Islet precursor cell (in vitro differentiated cells): ENCODE data around the gene D2HGDH.
"Not testable (repeated sequence)": the region's sequence is repeated elsewhere in the genome, so short reads cannot be mapped to it uniquely, and the experiment has no call there.

Experiments used
- DNase-seq: peaks from one replicate; pipeline ENCODE4 v3.0.0-alpha.2; 2018

Gene D2HGDH

DNA sequence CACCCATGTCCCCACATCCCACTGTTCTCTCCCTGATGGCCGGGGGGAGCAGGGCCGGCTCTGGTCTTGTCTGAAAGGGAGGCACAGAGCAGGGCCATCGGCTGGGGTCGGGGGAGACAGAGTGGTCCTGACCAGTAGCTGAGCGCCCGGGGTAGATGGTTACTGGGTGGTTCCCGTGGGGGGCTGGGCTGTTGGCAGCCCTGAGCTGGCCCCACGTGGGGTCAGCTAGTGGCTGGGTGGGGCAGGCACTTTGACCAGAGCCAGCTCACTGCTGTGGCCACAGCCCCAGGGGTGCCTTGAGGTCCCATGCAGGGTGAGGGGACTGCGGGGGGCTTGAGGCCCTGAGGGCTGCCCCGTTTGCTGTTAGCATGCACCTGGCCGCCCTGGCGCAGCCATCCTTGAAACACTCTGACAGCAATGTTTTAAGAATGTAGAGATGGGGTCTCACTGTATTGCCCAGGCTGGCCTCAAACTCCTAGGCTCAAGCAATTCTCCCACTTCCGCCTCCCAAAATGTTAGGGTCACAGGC lies 62.2 kb downstream of the D2HGDH start:
- DNase-seq = no peak

DNA sequence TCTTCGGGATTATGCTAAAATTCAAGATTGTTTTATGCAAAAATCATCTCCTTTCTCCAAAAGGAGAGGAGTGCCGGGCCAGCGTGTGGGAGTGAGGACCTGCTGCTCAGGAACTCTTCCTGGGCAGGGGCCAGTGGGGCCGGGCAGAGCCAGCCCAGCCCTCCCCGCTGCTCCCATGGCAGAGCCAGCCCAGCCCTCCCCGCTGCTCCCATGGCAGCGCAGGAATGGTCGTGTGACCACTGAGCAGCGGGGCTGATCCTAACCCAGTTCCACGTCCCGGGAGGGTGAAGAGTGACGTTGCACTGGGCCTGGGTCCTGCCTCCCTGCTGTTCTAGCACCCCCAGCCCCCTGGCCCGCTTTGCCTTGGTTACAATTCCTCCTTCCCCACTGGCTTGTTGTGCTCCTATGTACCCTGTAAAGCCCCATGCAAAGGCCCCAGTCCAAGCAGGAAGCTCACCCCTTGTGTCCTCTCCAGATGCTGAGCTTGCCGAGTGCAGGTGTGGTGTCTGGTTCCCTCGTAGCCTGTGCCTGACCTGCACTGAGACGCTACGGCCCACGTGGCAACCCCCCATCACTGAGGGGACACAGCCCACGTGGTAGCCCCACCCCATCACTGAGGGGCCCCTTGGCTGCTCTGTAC lies 63.1 kb downstream of the D2HGDH start:
- DNase-seq = no peak

DNA sequence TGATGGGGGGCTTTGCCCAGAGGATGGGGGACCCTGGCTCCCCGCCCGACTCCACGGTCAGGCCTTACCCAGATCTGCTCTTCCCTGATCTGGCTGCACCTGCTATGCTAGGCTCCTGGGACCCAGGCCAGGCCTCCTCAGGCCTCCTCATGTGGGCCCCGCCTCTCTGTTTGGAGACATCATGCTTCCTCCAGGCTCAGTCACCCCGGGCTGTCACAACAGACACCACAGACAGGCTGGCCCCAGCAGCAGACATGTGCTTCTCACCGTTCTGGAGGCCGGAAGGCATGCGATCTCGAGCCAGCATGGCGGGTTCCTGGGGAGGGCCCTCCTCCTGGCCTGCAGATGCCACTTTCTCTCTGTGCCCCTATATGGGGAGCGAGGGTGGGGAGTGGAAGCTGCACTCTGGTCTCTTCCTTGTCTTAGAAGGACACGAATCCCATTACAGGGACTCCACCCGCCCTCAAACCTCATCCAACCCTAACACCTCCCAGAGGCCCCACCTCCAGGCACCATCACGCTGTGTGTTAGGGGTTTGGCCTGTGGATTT lies 63.7 kb downstream of the D2HGDH start:
- DNase-seq = no peak

DNA sequence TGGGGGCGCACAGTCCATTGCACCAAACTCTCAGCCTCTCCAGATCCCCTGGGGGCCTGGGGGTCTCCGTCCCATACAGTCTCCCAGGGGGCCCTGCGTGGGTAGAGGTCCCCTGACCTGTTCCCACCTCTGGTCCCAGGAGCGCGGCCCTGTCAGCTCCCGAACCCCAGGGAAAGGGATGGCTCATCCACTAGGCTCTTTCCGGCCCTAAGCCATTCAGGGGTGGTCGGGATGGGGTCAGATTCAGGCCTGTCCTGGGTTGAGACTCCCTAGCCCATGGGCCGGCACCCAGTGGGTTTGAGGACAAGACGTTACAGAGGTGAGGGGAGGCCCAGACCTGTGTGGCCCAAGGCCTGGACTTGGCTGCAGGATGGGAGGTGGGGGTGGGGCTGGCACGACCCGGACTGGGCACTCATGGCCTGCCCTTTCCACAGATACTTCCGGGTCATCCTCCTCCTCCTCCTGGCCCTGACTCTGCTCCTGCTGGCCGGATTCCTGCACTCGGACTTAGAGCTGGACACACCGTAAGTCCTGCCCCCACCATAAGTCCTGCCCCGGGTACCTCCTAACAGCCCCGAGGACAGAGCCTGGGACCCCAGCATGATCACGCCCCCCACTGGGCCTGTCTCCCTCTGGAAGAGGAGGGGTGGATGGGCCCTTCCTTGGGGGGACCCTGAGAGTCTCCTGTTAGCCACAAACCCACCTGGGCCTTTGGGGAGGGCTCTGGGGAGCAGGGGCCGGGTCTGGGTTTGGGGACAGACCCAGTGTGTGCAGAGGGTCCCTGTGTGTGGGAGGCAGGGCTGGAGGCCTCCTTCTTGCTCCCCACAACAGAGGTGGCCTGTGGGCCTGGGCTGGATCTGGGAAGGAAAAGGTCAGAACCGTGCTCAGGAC lies 64.4 kb downstream of the D2HGDH start:
- DNase-seq = no peak

DNA sequence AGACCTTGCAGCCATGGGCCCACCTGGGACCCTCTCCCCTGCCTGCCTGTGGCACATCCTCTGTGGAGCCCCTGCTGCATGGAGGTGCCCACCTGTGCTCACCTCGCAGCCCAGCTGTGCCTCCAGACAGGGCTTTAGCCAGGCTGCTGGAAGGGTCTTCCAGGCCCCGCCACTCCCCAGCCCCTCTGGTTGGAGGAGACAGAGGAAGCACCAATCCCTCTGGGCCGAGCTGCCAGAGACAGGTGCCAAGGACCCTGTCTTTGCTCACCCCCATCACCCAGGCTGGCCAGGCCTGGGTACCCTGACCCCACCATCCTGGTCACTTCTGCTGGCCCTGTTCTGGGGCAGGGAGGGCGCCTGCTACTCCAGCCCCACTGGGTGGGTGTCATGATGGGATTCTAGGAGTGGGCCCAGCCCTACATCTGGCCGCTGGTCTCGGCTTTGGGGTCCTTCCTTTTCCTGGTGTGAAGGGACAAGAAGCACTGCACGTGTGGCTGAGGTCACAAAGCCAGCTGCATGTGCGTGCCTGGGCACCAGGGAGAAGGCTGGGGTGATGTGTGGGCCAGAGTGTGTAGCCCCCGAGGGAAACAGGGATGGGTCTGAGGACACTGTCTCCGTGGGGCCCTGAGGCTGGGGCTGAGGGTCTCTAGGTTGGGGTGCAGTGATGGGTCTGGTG lies 65.2 kb downstream of the D2HGDH start:
- no peak for DNase-seq

DNA sequence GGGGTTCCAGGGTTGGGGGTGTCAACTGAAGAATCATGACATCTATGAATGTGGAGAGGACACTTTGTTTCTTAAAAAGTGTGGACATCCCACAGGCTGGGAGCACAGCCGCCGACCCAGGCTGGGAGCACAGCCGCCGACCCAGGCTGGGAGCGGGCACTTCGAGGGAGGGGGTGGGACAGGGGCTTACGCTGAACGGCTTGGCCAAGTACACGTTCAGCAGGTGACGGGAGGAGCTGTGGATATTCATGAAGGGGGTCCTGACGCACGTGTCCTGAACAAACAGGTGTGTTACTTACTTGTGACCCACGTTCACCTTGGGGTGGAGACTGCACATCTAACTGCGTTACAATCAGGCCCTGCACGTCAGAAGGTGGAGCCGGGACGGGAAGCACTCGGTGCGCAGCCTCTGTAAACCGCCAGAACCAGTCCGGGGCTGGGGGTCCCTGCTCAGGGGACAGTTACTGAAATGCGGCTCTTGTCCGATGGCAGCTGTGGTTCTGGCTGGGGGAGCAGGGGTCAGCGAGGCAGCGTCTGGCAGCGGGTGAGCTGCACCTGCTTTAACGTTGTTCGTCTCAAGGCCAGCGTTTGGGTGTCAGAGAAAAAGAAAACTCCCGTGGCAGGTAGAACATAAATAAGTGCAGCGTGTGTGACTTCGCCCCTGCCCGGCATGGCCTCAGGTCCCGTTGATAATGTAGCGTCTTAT lies 65.9 kb downstream of the D2HGDH start:
- not testable (repeated sequence) for DNase-seq

DNA sequence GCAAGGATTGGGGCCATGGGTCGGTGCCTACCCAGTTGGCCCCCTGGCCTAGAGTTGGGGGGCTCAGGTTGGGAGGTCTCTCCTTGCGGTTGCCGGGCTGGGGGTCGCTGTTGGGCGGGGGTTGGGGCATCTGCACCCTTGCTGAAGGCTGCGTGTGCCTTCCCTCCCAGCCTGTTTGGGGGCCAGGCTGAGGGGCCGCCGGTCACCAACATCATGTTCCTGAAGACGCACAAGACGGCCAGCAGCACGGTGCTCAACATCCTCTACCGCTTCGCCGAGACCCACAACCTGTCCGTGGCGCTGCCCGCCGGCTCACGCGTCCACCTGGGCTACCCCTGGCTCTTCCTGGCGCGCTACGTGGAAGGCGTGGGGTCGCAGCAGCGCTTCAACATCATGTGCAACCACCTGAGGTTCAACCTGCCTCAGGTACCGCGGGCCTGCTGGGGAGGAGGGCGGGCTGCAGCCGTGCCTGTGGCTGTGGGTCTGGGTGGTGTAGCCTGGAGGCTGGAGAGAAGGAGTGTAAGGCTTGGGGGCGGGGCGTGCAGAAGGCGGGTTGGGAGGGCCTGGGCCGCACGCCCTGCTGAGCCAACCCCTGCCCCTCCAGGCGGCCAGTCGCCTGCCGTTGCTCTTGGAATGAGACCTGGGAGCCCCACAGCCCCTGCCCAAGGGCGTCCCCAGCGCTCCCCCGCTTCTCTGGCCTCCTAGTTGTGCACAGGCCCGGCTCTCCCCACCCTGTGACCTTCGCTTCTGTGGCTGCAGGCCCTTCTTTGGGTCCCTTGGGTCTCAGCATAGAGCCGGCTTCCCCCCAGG lies 67.4 kb downstream of the D2HGDH start:
- DNase-seq = peak; percentile 87

DNA sequence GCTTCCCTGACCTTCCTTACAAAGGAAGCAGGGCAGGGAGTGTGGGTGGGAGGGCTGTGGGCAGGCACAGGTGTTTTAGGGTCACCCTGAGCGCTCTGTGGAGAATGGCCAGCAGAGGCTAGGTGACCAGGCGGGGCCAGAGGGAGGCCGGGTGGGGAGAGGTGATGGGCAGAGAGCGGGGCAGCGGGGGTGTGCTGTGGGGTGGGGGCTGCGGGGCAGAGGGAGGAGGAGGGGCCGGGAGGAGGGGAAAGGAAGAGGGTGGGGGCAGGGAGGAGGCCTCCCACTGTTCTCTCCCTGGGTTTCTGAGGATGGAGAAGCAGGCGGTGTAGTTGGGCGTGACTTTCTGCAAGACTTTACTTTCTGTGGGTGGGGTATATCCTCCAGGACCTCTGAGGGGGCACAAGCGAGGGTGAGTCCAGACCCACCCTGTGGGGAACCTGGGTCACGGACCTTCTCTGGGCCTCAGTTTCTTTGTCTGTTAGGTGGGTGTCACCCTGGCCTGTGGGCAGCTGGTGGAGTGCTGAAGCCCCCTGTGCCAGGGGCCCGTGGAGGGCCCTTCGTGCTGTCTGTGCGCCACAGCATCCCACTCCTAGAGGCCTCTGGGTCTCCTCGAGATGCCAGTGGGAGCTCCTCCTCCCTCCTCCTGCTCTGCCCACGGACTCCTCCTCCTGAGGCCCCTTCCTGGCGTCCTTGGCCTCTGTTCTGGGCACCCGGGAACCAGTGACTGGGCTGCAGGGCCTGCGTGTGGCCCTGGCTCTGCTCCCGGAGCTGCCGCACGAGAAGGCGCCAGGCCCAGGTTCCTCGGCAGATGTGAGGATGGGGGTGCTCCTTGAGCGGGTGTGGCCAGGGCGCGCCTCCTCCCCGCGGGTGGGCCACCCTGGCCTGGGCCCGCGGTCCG lies 68.2 kb downstream of the D2HGDH start:
- no peak for DNase-seq

DNA sequence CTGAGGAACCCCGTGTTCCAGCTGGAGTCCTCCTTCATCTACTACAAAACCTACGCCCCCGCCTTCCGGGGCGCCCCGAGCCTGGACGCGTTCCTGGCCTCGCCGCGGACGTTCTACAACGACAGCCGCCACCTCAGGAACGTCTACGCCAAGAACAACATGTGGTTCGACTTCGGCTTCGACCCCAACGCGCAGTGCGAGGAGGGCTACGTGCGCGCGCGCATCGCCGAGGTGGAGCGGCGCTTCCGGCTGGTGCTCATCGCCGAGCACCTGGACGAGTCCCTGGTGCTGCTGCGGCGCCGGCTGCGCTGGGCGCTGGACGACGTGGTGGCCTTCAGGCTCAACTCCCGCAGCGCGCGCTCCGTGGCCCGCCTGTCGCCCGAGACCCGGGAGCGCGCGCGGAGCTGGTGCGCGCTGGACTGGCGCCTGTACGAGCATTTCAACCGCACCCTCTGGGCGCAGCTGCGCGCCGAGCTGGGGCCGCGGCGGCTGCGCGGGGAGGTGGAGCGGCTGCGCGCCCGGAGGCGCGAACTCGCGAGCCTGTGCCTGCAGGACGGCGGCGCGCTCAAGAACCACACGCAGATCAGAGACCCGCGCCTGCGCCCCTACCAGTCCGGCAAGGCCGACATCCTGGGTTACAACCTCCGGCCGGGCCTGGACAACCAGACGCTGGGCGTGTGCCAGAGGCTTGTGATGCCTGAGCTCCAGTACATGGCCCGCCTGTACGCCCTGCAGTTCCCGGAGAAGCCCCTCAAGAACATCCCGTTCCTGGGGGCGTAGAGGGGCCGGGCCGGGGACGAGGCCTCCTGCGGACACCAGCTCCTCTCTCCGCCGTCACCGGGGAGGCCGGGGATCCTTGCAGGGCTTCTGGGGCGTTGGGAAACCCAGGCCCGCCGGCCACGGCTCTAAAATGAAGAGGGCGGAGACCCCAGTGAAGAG lies 69.2 kb downstream of the D2HGDH start:
- DNase-seq = peak; percentile 60

DNA sequence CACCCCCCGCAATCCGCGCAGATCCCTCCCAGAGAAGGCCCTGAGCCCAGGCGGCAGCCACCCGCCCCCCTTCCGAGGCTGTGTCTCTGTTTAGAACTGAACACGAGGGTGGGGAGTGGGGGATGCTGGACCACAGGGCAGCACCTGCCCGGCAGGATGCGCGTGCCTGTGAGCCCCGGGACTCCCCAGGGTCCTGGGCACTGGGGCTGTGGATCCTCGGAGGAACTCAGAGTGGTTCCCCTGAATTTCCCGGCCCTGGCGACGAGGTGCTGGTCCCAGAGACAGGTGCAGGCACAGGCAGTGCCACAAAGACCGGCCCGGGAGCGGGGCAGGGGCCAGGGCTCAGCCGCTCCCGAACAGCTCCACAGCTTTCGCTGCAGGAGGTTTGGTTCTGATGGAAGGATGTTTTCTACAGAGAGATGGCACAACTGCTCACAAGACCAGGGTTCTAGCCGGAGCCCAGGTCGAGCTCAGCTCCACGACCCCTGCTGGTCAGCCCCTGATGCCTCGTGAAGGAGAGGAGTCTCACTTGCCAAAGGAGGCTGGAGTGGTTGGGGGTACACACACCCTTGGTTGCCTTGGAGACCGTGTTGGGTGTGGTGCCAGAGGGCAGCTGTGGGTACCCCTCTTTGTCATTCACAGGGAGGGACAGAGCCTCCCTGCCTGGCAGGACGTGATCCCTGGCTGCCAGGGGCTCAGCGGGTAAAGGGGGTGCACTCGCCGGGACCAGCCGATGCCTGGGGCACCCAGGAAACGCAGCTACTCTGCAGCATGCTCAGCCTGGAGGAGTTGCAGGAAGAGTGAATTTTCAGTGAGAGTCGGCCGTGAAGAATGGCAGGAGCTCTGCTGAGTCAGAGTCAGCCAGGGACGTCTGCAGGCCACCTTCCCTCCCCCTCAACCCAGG lies 70.1 kb downstream of the D2HGDH start:
- peak; percentile 80 for DNase-seq

DNA sequence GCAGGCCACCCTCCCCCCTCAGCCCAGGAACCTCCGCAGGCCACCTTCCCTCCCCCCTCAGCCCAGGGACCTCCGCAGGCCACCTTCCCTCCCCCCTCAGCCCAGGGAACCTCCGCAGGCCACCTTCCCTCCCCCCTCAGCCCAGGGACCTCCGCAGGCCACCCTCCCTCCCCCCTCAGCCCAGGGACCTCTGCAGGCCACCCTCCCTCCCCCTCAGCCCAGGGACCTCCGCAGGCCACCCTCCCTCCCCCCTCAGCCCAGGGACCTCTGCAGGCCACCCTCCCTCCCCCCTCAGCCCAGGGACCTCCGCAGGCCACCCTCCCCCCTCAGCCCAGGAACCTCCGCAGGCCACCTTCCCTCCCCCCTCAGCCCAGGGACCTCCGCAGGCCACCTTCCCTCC lies 71.8 kb downstream of the D2HGDH start:
- not testable (repeated sequence) for DNase-seq

DNA sequence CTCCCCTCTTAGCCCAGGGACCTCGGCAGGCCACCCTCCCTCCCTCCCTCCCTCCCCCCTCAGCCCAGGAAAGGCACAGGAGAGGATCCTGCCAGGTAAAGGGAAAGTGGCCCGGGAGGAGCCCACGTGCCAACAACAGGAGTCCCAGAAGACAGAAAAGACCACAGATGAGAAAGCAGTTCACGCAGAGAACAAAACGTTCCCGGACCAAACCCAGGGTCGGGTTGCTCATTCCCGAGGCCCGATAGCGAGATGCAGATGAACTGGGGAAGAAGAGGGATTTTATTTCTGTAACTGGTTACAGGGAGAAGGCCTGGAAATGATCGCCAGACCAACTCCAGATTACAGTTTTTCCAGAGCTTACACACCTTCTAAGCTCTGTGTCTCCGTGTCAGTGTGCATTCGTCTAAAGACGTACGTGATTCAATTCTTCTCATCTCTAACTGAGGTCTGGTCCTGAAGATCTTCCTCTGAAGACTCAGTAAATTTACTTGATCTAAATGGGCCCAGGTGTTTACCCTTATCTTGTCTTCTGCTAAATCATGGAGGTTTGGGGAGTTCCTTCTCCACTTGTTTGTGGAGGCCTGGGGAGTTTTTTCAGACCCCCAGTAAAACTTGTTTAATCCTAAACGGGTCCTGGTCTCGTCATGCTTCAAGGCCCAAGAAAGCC lies 73.8 kb downstream of the D2HGDH start:
- peak; percentile 51 for DNase-seq

DNA sequence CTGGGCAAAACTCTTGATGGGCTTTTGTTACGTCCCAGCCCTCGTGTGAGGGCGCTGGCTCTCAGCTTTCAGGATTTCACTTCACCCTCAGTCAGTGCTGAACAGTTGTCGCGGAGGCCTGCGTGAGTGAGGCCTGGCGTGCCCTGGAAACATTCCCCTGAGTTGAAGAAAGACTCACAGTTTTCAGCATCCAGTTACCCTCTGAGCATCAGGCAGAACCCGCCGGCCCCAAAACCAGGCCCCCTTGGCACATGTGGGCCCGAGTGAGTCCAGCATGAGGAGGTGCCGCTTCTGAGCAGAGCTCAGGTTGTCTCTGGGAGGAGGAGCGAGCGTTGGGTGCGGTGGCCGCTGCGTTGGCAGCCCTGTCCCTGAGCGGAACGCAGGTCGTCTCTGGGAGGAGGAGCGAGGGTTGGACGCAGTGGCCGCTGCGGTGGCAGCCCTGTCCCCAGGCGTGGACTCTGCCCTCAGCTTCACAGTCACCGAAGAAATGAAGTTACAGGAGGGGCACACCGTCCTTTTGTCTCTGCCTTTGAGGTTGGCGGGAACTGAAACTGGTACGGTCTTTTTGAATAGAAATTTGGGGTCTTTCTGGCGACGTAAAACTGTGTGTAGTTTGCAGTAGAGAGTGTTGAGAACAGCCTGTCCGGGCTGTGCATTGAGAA lies 74.4 kb downstream of the D2HGDH start, which contains the start of gene NEU4:
Gene NEU4 (plus strand): TSS at position 473 of the 662 bp plus-strand sequence. CDS start 5,292 bp downstream, outside the sequence.
- peak; percentile 58 for DNase-seq

DNA sequence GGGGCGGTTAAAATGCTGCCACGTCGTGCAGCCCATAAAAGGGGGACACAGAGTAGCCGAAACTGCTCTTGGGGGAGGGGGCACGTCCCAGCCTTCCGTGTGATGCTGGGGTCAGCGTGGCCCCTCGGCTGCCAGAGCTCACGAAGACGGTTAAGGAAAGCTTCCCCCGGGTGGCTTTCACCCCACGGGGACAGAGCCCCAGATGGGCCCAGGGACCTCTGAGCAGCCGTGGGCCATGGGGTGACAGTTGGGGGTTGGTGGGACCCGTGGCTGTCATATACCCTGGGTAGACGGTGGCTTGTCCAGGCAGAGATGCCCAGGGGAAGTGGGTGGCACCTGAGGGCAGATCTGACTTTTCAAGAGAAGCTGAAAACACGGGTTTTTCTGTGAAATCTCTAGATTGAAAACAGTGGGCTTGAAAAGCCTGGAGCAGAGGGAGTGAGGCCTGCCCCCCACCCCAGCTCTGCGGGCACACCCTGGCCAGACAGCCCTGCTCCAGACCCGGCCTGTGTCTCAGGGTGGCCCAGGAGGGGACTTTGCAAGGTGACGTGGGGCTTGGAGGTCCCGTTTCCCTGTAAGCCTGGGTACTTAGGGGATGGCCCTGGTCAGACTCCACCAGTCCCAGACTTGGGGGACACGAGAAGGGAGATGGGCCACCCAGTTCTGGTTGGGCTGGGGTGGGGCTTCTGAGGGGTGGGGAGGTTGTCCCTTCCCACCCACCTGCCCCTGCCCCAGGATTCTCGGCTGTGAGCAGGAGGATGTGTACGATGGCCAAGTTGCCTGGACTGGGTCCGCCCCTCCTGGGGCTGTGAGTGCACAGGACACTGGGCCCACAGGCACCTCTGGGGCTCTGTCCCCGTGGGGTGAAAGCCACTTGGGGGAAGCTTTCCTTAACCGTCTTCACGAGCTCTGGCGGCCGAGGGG lies 75.2 kb downstream of the D2HGDH start:
- DNase-seq = peak; percentile 39

DNA sequence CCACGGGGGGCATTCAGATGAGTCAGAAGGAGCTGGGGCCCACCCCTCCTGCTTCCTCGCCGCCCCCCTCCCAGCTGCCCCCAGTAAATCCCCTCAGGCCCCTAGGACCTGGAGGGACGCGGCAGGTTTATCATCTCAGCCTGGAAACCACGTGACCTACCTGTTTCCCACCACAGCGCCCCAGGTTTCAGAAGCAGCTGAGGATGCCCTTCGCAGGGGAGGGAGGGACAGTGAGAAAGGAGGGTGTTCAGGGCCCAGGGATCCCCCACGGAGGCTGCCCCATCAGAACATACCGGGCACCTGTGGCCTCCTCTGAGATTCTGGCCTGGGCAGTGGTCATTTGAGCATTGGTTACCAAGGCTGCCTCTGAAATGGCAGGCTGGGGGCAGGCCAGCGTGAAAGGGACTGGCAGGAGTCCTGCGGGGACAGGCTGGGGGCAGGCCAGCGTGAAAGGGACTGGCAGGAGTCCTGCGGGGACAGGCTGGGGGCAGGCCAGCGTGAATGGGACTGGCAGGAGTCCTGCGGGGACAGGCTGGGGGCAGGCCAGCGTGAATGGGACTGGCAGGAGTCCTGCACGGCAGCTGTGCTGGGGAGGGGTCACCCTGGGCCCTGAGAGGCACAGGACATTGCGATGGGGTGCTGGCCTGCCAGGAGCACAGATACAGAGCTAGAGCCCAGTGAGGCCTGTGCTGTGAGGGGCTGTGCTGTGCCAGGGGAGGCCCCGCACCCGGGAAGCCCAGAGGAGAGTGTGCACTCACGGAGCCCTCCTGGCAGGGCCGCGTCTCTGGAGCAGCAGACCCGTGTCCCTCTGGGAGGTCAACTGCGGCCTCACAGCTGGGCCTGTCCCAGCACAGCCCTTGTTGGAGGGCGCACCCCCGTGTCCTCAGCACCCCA lies 76.1 kb downstream of the D2HGDH start:
- peak; percentile 42 for DNase-seq
